ENCODE results near the gene RPGR.

Gene RPGR, protein sequence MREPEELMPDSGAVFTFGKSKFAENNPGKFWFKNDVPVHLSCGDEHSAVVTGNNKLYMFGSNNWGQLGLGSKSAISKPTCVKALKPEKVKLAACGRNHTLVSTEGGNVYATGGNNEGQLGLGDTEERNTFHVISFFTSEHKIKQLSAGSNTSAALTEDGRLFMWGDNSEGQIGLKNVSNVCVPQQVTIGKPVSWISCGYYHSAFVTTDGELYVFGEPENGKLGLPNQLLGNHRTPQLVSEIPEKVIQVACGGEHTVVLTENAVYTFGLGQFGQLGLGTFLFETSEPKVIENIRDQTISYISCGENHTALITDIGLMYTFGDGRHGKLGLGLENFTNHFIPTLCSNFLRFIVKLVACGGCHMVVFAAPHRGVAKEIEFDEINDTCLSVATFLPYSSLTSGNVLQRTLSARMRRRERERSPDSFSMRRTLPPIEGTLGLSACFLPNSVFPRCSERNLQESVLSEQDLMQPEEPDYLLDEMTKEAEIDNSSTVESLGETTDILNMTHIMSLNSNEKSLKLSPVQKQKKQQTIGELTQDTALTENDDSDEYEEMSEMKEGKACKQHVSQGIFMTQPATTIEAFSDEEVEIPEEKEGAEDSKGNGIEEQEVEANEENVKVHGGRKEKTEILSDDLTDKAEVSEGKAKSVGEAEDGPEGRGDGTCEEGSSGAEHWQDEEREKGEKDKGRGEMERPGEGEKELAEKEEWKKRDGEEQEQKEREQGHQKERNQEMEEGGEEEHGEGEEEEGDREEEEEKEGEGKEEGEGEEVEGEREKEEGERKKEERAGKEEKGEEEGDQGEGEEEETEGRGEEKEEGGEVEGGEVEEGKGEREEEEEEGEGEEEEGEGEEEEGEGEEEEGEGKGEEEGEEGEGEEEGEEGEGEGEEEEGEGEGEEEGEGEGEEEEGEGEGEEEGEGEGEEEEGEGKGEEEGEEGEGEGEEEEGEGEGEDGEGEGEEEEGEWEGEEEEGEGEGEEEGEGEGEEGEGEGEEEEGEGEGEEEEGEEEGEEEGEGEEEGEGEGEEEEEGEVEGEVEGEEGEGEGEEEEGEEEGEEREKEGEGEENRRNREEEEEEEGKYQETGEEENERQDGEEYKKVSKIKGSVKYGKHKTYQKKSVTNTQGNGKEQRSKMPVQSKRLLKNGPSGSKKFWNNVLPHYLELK

GRCh38 chrX:38327007-38327774 lies at the start of gene RPGR:
RPGR (minus strand) TSS chrX:38327509; CDS start chrX:38327367, 142 bp downstream.
- peak; percentile 58 for DNase-seq (ENCODE audit: low read depth)

DNA sequence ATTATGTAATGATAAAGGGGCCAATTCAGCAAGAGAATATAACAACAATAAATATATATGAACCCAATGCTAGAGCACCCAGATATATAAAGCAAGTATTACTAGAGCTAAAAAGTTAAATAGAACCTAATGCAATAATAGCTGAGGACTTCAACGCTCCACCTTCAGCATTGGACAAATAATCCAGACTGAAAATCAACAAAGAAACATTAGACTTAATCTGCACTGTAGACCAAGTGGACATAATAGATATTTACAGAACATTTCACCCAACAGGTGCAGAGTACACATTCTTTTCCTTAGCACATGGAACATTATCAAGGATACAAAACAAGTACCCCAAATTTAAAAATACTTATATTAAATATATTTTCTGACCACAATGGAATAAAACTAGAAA lies 49.4 kb upstream of the RPGR start:
- no peak for DNase-seq (ENCODE audit: low read depth)

- no peak for DNase-seq (ENCODE audit: low read depth)
Measured at GRCh38 chrX:38375891-38376290, 48.6 kb upstream of the RPGR start.

DNA sequence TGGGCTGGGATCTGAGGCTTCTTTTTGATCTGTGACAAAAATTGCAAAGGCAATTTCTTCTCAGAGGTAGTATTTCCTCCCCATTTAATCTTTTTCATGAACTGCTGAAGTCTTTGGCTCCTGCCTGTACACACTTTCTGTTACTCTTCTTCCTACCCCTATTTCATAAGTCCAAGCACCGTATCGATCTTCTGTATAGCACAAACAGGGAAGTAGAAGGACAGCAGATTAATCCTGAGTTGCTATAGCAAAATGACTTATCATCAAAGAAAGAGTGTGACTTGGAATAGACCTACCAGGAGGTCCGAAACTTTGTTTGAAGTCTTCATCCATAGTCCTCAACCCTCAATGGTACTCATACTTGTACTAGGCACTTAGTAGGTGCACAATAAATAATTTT lies 47.1 kb upstream of the RPGR start:
- DNase-seq (ENCODE audit: low read depth): no peak

DNA sequence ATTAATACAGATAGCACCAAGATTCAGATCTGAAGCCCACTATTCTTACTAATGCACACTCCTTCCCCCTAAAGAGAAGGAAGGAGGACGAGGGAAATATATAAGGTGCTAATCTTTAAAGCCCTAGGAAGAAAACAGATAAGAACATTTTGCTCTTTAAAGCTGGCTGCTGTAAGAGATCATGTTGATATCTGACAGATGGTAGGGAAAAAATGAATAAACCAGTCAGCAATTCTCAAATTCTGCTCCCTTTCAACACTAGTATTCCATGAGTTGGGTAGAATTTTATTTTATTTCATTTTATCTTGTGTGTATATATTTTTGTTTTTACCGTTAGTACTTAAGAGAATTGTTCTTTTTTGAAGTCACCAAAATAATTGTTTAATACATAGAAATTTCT lies 44.3 kb upstream of the RPGR start:
- no peak for DNase-seq (ENCODE audit: low read depth)

- no peak for DNase-seq (ENCODE audit: low read depth)
Measured at GRCh38 chrX:38368774-38369173, 41.5 kb upstream of the RPGR start.

GRCh38 chrX:38365954-38366353 lies 38.6 kb upstream of the RPGR start:
- DNase-seq (ENCODE audit: low read depth): no peak

- DNase-seq (ENCODE audit: low read depth): no peak
Measured at GRCh38 chrX:38363046-38363445, 35.7 kb upstream of the RPGR start.

DNA sequence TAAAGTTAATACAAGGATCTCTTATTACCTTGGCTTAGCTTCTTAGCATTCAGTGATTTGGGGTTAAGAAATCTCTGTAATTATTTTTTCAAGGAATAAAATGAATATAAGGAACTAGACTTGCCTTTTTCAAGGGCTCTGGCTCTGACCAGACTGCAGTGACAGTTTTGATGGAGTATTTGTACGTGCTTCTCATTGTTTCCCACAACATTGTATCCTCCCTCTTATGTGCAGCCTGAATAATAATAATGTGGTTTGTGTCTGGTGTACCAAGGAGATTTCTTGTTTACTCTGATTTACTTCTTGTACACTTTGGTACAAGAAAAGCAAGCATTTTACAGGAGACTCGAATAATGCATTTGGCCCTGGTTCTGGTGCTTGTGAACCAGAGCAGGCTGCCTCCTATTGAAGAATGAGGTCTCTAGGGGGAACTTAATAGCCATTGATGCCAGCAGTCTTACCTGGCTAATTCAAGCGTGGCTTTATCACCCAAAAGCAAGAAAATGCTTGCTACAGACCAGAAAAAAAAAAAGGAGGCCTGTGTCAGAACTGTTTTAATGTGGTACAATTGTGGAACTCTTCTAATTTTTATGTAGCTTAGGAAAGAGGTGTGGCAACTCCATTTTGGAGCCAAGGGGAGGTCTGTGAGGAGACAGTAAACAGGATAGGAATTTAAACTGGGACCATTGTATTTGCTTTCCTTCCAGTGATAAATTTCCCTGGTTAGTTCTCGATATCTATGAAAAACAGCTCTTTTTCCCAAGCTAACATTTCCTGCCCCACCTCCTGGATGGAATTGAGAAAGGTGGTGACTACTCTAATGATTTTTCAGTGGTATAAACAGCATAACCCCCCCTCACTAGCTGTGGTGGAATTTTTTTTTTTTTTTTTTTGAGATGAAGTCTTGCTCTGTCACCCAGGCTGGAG lies 30.7 kb upstream of the RPGR start:
- DNase-seq (ENCODE audit: low read depth): no peak

DNA sequence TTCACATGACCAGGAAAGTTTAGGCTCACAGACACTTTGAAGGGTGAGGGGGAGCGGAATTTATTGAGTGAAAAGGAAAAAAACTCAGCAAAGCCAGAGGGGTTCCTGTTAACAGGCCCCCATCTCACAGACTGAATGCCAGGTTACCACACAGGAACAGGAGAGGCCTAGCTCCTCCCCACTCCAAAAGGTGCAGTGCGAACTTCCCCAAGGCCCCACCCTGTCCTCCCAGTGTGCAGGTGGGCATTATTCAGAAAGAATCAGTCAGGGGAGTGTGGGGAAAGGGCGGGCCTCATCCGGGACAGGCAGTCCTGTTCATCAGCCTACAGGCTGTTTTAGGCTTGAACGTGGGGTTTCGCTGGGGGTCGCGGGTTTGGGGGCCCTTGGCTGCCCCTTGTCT lies 29.1 kb upstream of the RPGR start:
- no peak for DNase-seq (ENCODE audit: low read depth)

GRCh38 chrX:38352362-38352761 lies 25.1 kb upstream of the RPGR start, which contains the start of gene OTC:
OTC (plus strand) TSS chrX:38352604; CDS start chrX:38352697, 93 bp downstream.
- no peak for DNase-seq (ENCODE audit: low read depth)

- DNase-seq (ENCODE audit: low read depth): no peak
Measured at GRCh38 chrX:38351346-38351745, 24.0 kb upstream of the RPGR start.

DNA sequence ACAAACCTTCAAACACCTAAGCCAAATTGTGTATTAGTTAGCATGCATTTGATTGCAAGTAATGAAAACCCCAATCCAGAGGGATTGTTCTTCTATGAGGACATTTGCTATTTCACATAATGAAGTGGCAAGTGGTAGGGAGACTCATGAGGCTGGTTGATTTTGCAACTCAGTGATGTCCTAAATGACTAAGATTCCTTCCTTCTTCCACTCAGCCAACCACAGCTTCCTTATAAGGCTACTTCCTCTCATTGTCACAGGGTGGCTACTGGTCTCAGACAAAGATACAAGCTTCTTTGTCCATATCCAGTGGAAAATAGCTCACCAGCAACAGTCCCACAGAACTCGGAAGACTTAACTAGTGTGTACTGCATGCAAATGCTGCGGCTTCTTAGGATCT lies 19.8 kb upstream of the RPGR start:
- no peak for DNase-seq (ENCODE audit: low read depth)

- no peak for DNase-seq (ENCODE audit: low read depth)
Measured at GRCh38 chrX:38346150-38346549, 18.8 kb upstream of the RPGR start.

DNA sequence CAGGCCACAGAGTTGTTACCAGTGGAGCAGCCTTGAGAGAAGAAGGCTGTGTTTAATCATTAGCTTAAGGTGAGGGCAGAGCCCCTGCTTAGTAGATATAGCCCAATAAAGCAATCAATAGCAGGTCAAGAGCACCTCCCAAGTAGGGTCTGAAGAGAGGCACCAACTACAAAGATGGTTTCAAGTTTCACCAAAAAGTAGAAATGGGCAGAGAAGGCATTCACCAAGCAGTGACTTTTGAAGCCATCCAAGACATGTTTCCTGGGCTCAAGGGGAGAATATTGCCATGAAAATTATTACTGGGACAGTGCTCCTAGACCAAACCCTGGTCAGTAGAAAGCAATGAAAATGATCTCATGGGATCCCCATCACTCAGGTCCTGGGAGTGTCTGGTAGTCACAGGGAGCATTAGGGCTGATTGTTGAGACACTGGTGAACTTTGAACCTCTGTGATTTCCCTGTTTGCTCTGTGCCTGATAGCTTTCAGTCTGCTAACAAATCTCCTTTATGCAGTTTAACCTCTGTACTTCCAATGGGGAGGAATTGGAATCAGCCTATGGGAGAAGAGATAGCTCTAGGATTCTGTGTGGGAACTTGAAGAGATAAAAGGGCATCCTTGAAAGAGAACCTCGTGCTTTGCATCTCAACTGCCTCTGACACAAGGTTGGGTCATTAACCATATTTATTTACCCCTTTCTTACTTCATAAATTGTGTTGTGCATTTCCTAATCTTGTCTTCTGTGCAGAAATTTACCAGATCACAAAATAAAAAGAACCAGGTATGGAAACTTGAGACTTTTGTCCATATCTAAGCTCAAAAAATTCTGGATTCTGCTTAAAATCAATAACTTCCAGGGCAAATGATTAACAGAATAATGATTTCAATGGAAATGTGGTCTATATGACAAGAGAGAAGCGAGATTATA lies 15.8 kb upstream of the RPGR start:
- DNase-seq (ENCODE audit: low read depth): no peak

DNA sequence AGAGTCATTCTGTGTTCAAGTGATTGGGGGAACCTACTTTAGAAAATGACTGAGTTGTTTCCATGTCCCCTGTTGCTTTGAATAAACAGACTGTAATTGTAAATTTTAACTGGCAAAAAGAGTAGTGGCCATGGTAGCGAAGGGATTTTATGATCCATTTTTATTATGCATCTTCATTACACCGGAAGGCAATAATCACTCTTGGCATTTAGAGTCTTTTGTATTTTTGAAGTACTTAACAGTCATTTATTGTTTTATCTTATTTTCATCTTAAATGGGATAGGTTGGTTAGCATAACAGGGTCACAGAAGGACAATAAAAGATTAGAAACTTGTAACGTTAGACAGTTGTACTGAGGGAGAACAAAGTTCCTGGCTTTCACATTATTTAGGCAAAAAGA lies 14.1 kb upstream of the RPGR start:
- DNase-seq (ENCODE audit: low read depth): no peak

GRCh38 chrX:38336538-38337240 lies 9.4 kb upstream of the RPGR start:
- no peak for DNase-seq (ENCODE audit: low read depth)

DNA sequence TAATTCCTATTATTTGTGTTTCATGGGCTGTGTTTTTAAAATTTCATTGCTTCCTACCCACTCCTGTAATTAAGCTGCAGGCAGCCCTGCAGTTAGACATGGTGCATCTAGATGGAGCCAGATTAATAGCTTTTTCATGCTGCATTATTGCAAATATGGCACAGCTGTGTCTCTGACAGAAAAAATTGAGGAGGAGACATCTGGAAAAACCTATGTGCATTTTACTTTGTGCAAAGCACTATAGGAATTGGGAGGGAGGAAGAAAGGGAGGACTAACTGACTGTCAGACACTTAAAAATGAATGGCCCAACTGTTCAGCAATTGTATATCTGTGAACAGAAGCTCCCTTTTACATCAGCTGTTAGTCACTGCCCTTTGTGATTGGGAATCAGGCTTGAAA lies 8.1 kb upstream of the RPGR start:
- DNase-seq (ENCODE audit: low read depth): no peak

DNA sequence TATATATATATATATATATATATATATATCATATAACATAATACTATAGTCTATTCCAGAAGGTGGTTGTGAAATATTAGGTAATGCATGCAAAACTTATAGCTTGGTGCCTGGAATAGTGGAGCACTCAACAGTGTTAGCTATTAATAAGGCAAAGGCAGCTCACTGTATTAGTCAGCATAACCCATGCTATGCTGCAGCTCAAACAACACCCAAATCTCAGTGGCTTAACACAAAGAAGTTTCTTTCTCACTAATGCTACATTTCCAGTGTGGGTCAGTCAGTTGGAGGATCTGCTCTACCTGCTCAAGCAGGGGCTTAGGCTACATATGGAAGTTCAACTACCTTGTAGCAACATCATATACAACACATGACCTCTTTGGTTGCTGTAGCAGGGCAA lies 5.2 kb upstream of the RPGR start:
- DNase-seq (ENCODE audit: low read depth): no peak

Measured in HS-27A (cell line).